ENCODE measurements around the gene ADAMTSL2.
A peak's percentile ranks its signal among the peaks of the same experiment; 100 is the strongest.

Gene ADAMTSL2

GRCh38 chr9:133518706-133519449, 15.6 kb upstream of the ADAMTSL2 start:
- ATAC-seq = no peak

GRCh38 chr9:133519693-133520092, 14.8 kb upstream of the ADAMTSL2 start:
- no peak for ATAC-seq

GRCh38 chr9:133520121-133520835, 14.2 kb upstream of the ADAMTSL2 start:
- no peak for ATAC-seq

GRCh38 chr9:133521122-133522072, 13.1 kb upstream of the ADAMTSL2 start:
- ATAC-seq = no peak

GRCh38 chr9:133522073-133522910, 12.2 kb upstream of the ADAMTSL2 start:
- no peak for ATAC-seq

GRCh38 chr9:133523106-133523505, 11.4 kb upstream of the ADAMTSL2 start:
- no peak for ATAC-seq

- no peak for ATAC-seq
Measured at GRCh38 chr9:133524146-133524545, 10.4 kb upstream of the ADAMTSL2 start.

- ATAC-seq = no peak
Measured at GRCh38 chr9:133524679-133525228, 9.8 kb upstream of the ADAMTSL2 start, which contains the start of gene MYMK. Gene MYMK, minus strand, starts transcription at chr9:133524959. Its CDS starts 115 bp downstream, at chr9:133524844.

- no peak for ATAC-seq
Measured at GRCh38 chr9:133525677-133526076, 8.8 kb upstream of the ADAMTSL2 start.

GRCh38 chr9:133526721-133527321, 7.7 kb upstream of the ADAMTSL2 start:
- no peak for ATAC-seq

- no peak for ATAC-seq
Measured at GRCh38 chr9:133527444-133527920, 7.0 kb upstream of the ADAMTSL2 start.

- no peak for ATAC-seq
Measured at GRCh38 chr9:133528001-133528875, 6.3 kb upstream of the ADAMTSL2 start.

GRCh38 chr9:133528876-133529241, 5.6 kb upstream of the ADAMTSL2 start:
- ATAC-seq = no peak

- no peak for ATAC-seq
Measured at GRCh38 chr9:133529457-133529856, 5.0 kb upstream of the ADAMTSL2 start.

GRCh38 chr9:133529874-133530273, 4.6 kb upstream of the ADAMTSL2 start:
- ATAC-seq = no peak

GRCh38 chr9:133531293-133531692, 3.2 kb upstream of the ADAMTSL2 start:
- no peak for ATAC-seq

GRCh38 chr9:133532937-133533668, 1.4 kb upstream of the ADAMTSL2 start:
- peak in 1 of 2 donors; percentile 39 for ATAC-seq

GRCh38 chr9:133533857-133534256, 647 bp upstream of the ADAMTSL2 start:
- no peak for ATAC-seq

- ATAC-seq = no peak
Measured at GRCh38 chr9:133535306-133535877, 888 bp downstream of the ADAMTSL2 start.
